Measurements from ENCODE around the gene DLG1. TPM values are rescaled to one million over a fixed set of nuclear protein-coding genes. Genes with fewer than 3 reads are reported as not detected.

DLG1 gene
- total RNA-seq, 1 experiment from 2014 or later = 90.2 TPM

DNA sequence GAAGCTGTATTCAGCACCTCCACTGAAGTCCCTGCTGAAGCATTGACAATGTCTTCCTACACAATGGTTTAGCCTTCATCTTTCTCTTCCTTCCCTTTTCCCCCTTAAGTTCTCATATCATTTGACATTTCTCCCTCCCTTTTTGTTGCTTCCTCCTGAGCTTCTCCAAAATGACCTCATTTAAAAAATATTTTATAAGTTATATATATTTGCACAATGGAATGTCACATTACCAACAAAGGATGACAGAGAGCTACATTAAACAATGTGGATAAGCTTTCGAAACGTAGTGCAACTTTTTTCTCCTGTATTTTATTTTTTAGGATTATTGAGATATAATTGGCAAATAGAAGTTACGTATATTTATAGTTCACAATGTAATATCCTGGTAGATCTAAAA is 13.2 kb upstream of the DLG1 start:
- POLR2A ChIA-PET = no interaction called here
- no TSS peak for BruUV-seq (replicated peaks)
- intact Hi-C loops (cut with micrococcal nuclease; ENCODE audit: unreplicated experiment) = no loop called here
- DNase-seq (ENCODE audit: low read depth, low spot score) (no peak), ATAC-seq (no peak)
- H3K4me1 ChIP-seq (ENCODE audit: control insufficient read depth, insufficient read depth, low read length) = no peaks in the 10 kb centered on the region
- CTCF ChIA-PET = interaction anchor here (0.6 kb wide), 1 partner anchor 12 kb away, joined by 3 read pairs; no protein-coding TSS in a partner anchor
- no peak overlapping the region for H3K27ac ChIP-seq (ENCODE audit: low read length)
- in situ Hi-C loops (cut with HindIII; ENCODE audit: low pct_unique_long_range_greater_than_20kb, low sequenced_read_pairs) = no loop called here
- peaks cover 4% of the 10 kb centered on the region; the same call in 1 of the 2 replicates for H3K27me3 ChIP-seq (ENCODE audit: control insufficient read depth, insufficient read depth, low read length)
- no peaks in the 10 kb centered on the region for H3K9me3 ChIP-seq (ENCODE audit: control insufficient read depth, insufficient read depth, low read depth, low read length)
- TF ChIP-seq TCF7L2 (IDR thresholded peaks at IDR 0.05; ENCODE audit: low read depth, low read length) (no peak), POLR2AphosphoS5 (IDR thresholded peaks at IDR 0.05; ENCODE audit: low read depth, low read length) (no peak), SIN3A (IDR thresholded peaks at IDR 0.05; ENCODE audit: borderline replicate concordance, insufficient read depth, low read depth, low read length) (no peak)
- TF ChIP-seq, protein P1, sequence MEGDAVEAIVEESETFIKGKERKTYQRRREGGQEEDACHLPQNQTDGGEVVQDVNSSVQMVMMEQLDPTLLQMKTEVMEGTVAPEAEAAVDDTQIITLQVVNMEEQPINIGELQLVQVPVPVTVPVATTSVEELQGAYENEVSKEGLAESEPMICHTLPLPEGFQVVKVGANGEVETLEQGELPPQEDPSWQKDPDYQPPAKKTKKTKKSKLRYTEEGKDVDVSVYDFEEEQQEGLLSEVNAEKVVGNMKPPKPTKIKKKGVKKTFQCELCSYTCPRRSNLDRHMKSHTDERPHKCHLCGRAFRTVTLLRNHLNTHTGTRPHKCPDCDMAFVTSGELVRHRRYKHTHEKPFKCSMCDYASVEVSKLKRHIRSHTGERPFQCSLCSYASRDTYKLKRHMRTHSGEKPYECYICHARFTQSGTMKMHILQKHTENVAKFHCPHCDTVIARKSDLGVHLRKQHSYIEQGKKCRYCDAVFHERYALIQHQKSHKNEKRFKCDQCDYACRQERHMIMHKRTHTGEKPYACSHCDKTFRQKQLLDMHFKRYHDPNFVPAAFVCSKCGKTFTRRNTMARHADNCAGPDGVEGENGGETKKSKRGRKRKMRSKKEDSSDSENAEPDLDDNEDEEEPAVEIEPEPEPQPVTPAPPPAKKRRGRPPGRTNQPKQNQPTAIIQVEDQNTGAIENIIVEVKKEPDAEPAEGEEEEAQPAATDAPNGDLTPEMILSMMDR (IDR thresholded peaks at IDR 0.05) = no peak
- TF ChIP-seq, protein P2, sequence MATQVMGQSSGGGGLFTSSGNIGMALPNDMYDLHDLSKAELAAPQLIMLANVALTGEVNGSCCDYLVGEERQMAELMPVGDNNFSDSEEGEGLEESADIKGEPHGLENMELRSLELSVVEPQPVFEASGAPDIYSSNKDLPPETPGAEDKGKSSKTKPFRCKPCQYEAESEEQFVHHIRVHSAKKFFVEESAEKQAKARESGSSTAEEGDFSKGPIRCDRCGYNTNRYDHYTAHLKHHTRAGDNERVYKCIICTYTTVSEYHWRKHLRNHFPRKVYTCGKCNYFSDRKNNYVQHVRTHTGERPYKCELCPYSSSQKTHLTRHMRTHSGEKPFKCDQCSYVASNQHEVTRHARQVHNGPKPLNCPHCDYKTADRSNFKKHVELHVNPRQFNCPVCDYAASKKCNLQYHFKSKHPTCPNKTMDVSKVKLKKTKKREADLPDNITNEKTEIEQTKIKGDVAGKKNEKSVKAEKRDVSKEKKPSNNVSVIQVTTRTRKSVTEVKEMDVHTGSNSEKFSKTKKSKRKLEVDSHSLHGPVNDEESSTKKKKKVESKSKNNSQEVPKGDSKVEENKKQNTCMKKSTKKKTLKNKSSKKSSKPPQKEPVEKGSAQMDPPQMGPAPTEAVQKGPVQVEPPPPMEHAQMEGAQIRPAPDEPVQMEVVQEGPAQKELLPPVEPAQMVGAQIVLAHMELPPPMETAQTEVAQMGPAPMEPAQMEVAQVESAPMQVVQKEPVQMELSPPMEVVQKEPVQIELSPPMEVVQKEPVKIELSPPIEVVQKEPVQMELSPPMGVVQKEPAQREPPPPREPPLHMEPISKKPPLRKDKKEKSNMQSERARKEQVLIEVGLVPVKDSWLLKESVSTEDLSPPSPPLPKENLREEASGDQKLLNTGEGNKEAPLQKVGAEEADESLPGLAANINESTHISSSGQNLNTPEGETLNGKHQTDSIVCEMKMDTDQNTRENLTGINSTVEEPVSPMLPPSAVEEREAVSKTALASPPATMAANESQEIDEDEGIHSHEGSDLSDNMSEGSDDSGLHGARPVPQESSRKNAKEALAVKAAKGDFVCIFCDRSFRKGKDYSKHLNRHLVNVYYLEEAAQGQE (IDR thresholded peaks at IDR 0.05; ENCODE audit: insufficient read depth in 1 of 2, low read depth in 2 of 2, low read length in 1 of 2) = no peak
- no peaks in the 10 kb centered on the region for H3K36me3 ChIP-seq (ENCODE audit: control insufficient read depth, insufficient read depth, low read length)
- no peak overlapping the region for H3K4me3 ChIP-seq (ENCODE audit: low read depth in 2 of 2, low read length in 2 of 2)

DNA sequence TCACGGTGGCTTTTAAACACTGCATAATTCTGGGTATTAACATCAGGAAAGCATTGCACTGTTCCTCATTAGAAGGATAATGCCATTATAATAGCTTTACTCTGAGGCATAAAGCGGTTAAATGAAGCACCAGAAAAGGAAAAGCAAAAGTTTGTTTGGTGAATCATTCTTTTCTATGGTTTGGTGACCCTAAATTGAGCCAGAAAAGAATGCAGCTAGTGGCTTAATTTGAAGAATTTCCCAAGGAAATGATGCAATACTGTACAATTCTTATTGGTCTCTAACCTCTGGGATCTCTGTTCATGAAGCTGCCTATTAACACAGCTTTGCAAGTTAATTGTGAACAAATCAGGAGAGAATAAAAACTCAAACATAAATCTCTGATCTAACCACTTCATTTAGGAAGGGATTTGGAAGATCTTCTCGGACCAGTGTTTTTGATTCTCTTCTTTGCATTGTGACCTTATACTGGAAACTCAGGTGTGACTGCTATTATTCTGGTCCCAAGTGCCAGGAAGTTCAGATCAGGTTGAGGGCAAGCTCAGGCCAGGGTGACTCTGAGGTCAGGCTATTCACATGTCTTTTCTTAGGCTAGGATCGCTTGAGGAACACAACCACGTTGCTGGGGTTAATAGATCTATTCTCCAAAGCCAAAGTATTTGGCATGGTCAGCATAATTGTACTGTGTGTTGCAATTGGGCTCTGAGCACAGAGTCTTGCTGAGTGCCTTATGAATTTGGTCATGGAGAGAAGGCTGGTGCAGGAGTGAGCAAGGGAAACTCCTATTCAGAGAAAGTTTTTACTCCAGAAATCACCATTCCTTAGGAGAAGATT is 11.3 kb upstream of the DLG1 start:
- in situ Hi-C loops (cut with HindIII; ENCODE audit: low pct_unique_long_range_greater_than_20kb, low sequenced_read_pairs) = no loop called here
- Histone ChIP-seq H3K4me1 (ENCODE audit: control insufficient read depth, insufficient read depth, low read length) (no peaks in the 10 kb centered on the region), H3K36me3 (ENCODE audit: control insufficient read depth, insufficient read depth, low read length) (no peaks in the 10 kb centered on the region), H3K4me3 (ENCODE audit: low read depth in 2 of 2, low read length in 2 of 2) (no peak overlapping the region; a peak in 1 of 4 replicates), H3K9me3 (ENCODE audit: control insufficient read depth, insufficient read depth, low read depth, low read length) (no peaks in the 10 kb centered on the region), H3K27me3 (ENCODE audit: control insufficient read depth, insufficient read depth, low read length) (peaks cover 4% of the 10 kb centered on the region; the same call in 1 of the 2 replicates), H3K27ac (ENCODE audit: low read length) (no peak overlapping the region; the same call in 1 of the 2 replicates)
- no peak for TF ChIP-seq SIN3A (IDR thresholded peaks at IDR 0.05; ENCODE audit: borderline replicate concordance, insufficient read depth, low read depth, low read length)
- no peak; the same call in 1 of the 2 replicates for ATAC-seq
- no peak for DNase-seq (ENCODE audit: low read depth, low spot score)
- ChIA-PET POLR2A (interaction anchor here (0.6 kb wide), 1 partner anchor 132 kb away, joined by 5 read pairs; no protein-coding TSS in a partner anchor), CTCF (no interaction called here)
- intact Hi-C loops (cut with micrococcal nuclease; ENCODE audit: unreplicated experiment) = no loop called here
- no TSS peak for BruUV-seq (replicated peaks)

DNA sequence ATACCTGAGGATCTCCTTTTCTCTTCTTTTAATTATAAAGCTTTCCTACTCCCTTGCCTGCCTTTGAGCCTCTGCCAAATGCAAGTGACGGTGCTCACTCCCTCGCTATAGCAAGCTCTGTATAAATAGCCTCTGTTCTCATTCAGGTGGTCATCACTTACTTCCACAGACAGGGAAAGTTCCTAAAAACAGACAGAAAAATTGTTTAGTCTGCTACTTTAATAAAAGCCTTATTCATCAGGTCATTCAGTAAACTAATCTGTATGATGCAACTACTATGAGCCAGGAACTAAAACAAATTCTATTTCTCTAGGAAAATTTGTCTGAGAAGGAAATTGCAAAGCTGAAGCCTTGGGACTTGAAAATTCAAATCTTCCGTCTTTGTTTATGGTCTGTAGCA is 10.2 kb upstream of the DLG1 start:
- Histone ChIP-seq H3K4me3 (ENCODE audit: low read depth in 2 of 2, low read length in 2 of 2) (no peak overlapping the region), H3K27ac (ENCODE audit: low read length) (no peak overlapping the region), H3K36me3 (ENCODE audit: control insufficient read depth, insufficient read depth, low read length) (no peaks in the 10 kb centered on the region), H3K27me3 (ENCODE audit: control insufficient read depth, insufficient read depth, low read length) (peaks cover 3% of the 10 kb centered on the region; the same call in 1 of the 2 replicates), H3K4me1 (ENCODE audit: control insufficient read depth, insufficient read depth, low read length) (no peaks in the 10 kb centered on the region), H3K9me3 (ENCODE audit: control insufficient read depth, insufficient read depth, low read depth, low read length) (no peaks in the 10 kb centered on the region)
- ChIA-PET CTCF (no interaction called here), POLR2A (interaction anchor here (0.5 kb wide), 1 partner anchor 24 kb away, joined by 3 read pairs; no protein-coding TSS in a partner anchor)
- in situ Hi-C loops (cut with HindIII; ENCODE audit: low pct_unique_long_range_greater_than_20kb, low sequenced_read_pairs) = no loop called here
- BruUV-seq (replicated peaks) = no TSS peak
- TF ChIP-seq, protein P2 (IDR thresholded peaks at IDR 0.05; ENCODE audit: insufficient read depth in 1 of 2, low read depth in 2 of 2, low read length in 1 of 2) = no peak
- TF ChIP-seq, protein P1 (IDR thresholded peaks at IDR 0.05) = no peak
- TF ChIP-seq TCF7L2 (IDR thresholded peaks at IDR 0.05; ENCODE audit: low read depth, low read length) (no peak), POLR2AphosphoS5 (IDR thresholded peaks at IDR 0.05; ENCODE audit: low read depth, low read length) (no peak), SIN3A (IDR thresholded peaks at IDR 0.05; ENCODE audit: borderline replicate concordance, insufficient read depth, low read depth, low read length) (no peak)
- no peak for DNase-seq (ENCODE audit: low read depth, low spot score)
- no peak for ATAC-seq
- intact Hi-C loops (cut with micrococcal nuclease; ENCODE audit: unreplicated experiment) = no loop called here
